IMR-90 (cell line): ENCODE results near the gene PCDHGA9. TPM values are rescaled to one million over a fixed set of nuclear protein-coding genes. Genes with fewer than 3 reads are reported as not detected.

Source experiments
- ATAC-seq: fragments of 200-7000 bp; cut with Tn5 transposase; 2 replicates; pipeline ENCODE4 v1.9.1; 2020; ENCODE audit warnings: low read depth, mild to moderate bottlenecking, moderate library complexity
- BruUV-seq: library from RNA; stranded (reverse); fragments of 400-500 nt; replicated peaks from 2 replicates; lab custom pipeline; 2021; lab: Mats Ljungman, UMichigan
- CTCF ChIA-PET: fragments of 300-600 bp; formaldehyde crosslinking; extraction: SDS; loops from one replicate; lab custom pipeline; 2021; ENCODE audit warnings: antibody characterized with exemption; lab: Yijun Ruan, JAX
- POLR2A ChIA-PET: fragments of 300-600 bp; sonication (Branson Sonifier 250); formaldehyde crosslinking; loops from one replicate; lab custom pipeline; 2022; ENCODE audit warnings: antibody characterized with exemption; ENCODE audit not compliant: unreplicated experiment; lab: Charles Lee
- DNase-seq: peaks from one replicate; pipeline ENCODE4 v3.0.0; 2013
- H2AFZ ChIP-seq: replicated peaks from 2 replicates; pipeline ENCODE3; 2013; ENCODE audit warnings: low read length, mild to moderate bottlenecking; ENCODE audit not compliant: poor library complexity
- H2AK5ac ChIP-seq: 2 replicates; pipeline ENCODE4 v1.6.1; 2013; ENCODE audit warnings: low read depth, low read length, inconsistent platforms
- H2AK9ac ChIP-seq: replicated peaks from 2 replicates; pipeline ENCODE3; 2013; ENCODE audit warnings: mild to moderate bottlenecking, low read depth, low read length, moderate library complexity; ENCODE audit not compliant: poor library complexity
- H2BK120ac ChIP-seq: 2 replicates; pipeline ENCODE4 v1.6.1; 2013; ENCODE audit warnings: low read depth, low read length, inconsistent platforms
- H2BK15ac ChIP-seq: 3 replicates; pipeline ENCODE4 v1.6.1; 2013; ENCODE audit warnings: low read depth, low read length, inconsistent platforms
- H2BK20ac ChIP-seq: 2 replicates; pipeline ENCODE4 v1.6.1; 2013; ENCODE audit warnings: low read depth, mild to moderate bottlenecking, inconsistent platforms, low read length, moderate library complexity
- H2BK5ac ChIP-seq: 2 replicates; pipeline ENCODE4 v1.6.1; 2013; ENCODE audit warnings: mild to moderate bottlenecking, low read depth, low read length, inconsistent platforms; ENCODE audit not compliant: poor library complexity, severe bottlenecking
- H3K14ac ChIP-seq: replicated peaks from 2 replicates; pipeline ENCODE4 v1.6.1; 2013; ENCODE audit warnings: low read depth, low read length, inconsistent platforms
- H3K18ac ChIP-seq: 2 replicates; pipeline ENCODE4 v1.6.1; 2013; ENCODE audit warnings: low read depth, low read length, control low read depth
- H3K23ac ChIP-seq: 2 replicates; pipeline ENCODE4 v1.6.1; 2013; ENCODE audit warnings: low read depth, low read length, inconsistent platforms
- H3K27ac ChIP-seq: 2 replicates; pipeline ENCODE4 v1.5.1; 2013; ENCODE audit warnings: mild to moderate bottlenecking, control low read depth, low read length; ENCODE audit not compliant: insufficient read depth
- H3K27me3 ChIP-seq: 2 replicates; pipeline ENCODE4 v1.6.1; 2013; ENCODE audit warnings: low read length; ENCODE audit not compliant: control insufficient read depth, insufficient read depth
- H3K36me3 ChIP-seq: 2 replicates; pipeline ENCODE4 v1.6.1; 2013; ENCODE audit warnings: low read length, mixed read lengths; ENCODE audit not compliant: control insufficient read depth, insufficient read depth
- H3K4ac ChIP-seq: 2 replicates; pipeline ENCODE4 v1.6.1; 2013; ENCODE audit warnings: low read depth, low read length, inconsistent platforms
- H3K4me1 ChIP-seq: 2 replicates; pipeline ENCODE4 v1.6.1; 2013; ENCODE audit warnings: low read length, mixed read lengths; ENCODE audit not compliant: control insufficient read depth, insufficient read depth
- H3K4me2 ChIP-seq: 2 replicates; pipeline ENCODE4 v1.6.1; 2013; ENCODE audit warnings: low read depth, mild to moderate bottlenecking, control low read depth, low read length, moderate library complexity
- H3K4me3 ChIP-seq: 2 replicates; pipeline ENCODE4 v1.5.1; 2013; ENCODE audit warnings: low read depth, mild to moderate bottlenecking, control low read depth, low read length, moderate library complexity; ENCODE audit not compliant: insufficient read depth
- H3K56ac ChIP-seq: 2 replicates; pipeline ENCODE4 v1.6.1; 2013; ENCODE audit warnings: low read length, inconsistent platforms; ENCODE audit not compliant: insufficient read depth; ENCODE audit errors: extremely low read depth
- H3K79me1 ChIP-seq, 2 experiments: 2 replicates each; pipeline ENCODE4 v1.6.1; 2013; ENCODE audit warnings: low read length in 2 of 2, inconsistent platforms in 1 of 2, low read depth in 1 of 2
- H3K9ac ChIP-seq: 2 replicates; pipeline ENCODE4 v1.6.1; 2013; ENCODE audit warnings: low read depth, low read length, control low read depth
- H3K9me1 ChIP-seq: 2 replicates; pipeline ENCODE4 v1.6.1; 2013; ENCODE audit warnings: low read length, inconsistent platforms; ENCODE audit not compliant: insufficient read depth
- H3K9me3 ChIP-seq: 2 replicates; pipeline ENCODE4 v1.6.1; 2013; ENCODE audit warnings: low read length; ENCODE audit not compliant: control insufficient read depth, insufficient read depth
- H4K20me1 ChIP-seq: 2 replicates; pipeline ENCODE4 v1.6.1; 2013; ENCODE audit warnings: low read length, inconsistent platforms; ENCODE audit not compliant: insufficient read depth
- H4K5ac ChIP-seq: 2 replicates; pipeline ENCODE4 v1.6.1; 2013; ENCODE audit warnings: mild to moderate bottlenecking, low read depth, low read length, control low read depth
- H4K8ac ChIP-seq, 2 experiments: 2 replicates each; pipeline ENCODE4 v1.6.1; 2013; ENCODE audit warnings: low read depth in 2 of 2, low read length in 2 of 2, control low read depth in 1 of 2, inconsistent platforms in 1 of 2
- H4K91ac ChIP-seq: 2 replicates; pipeline ENCODE4 v1.6.1; 2013; ENCODE audit warnings: low read depth, low read length, inconsistent platforms; ENCODE audit not compliant: insufficient read depth
- CHD1 ChIP-seq: IDR thresholded peaks from 2 replicates; pipeline ENCODE4 v1.6.1; 2012; ENCODE audit warnings: low read depth, low read length, improper control_type of control experiment
- CTCF ChIP-seq: conservative IDR thresholded peaks from 2 replicates; pipeline ENCODE4 v1.5.1; 2012; ENCODE audit warnings: mild to moderate bottlenecking, low read depth, low read length, improper control_type of control experiment
- MAFK ChIP-seq: IDR thresholded peaks from 2 replicates; pipeline ENCODE4 v1.6.1; 2012; ENCODE audit warnings: low read depth, low read length, improper control_type of control experiment
- RAD21 ChIP-seq: IDR thresholded peaks from 2 replicates; pipeline ENCODE4 v1.6.1; 2012; ENCODE audit warnings: low read length, improper control_type of control experiment
- RFX5 ChIP-seq: IDR thresholded peaks from 2 replicates; pipeline ENCODE4 v1.8.0; 2012; ENCODE audit warnings: low read depth, mild to moderate bottlenecking, low read length, moderate library complexity
- WGBS, 2 experiments: methylation state at CpG; one replicate each; pipeline versions ENCODE4 v1.1.5 to v1.1.7; 2013; ENCODE audit warnings: missing lambda C conversion rate in 2 of 2; ENCODE audit not compliant: insufficient read length in 1 of 2; ENCODE audit errors: extremely low coverage in 2 of 2; 5-methylcytosine and 5-hydroxymethylcytosine counted together
- dilution Hi-C: fragments of 300-500 bp; cut with HindIII; formaldehyde crosslinking; loops from one replicate; pipeline ENCODE4 v1.14.3; 2018; ENCODE audit warnings: low sequenced_read_pairs; ENCODE audit not compliant: unreplicated experiment
- in situ Hi-C: fragments of 300-500 bp; cut with MboI; formaldehyde crosslinking; loops from 3 replicates; pipeline ENCODE4 v1.14.3; 2019; ENCODE audit warnings: low sequenced_read_pairs, inconsistent platforms, mixed read lengths
- intact Hi-C: fragments of 100-400 bp; cut with micrococcal nuclease; formaldehyde crosslinking; loops from 2 replicates; pipeline ENCODE4 v1.10.0; 2022
- polyA plus RNA-seq, 3 experiments: library from polyadenylated mRNA; depleted of rRNA; stranded (reverse); fragments of >200 nt; gene quantifications; 2 replicates each; pipeline ENCODE4 v1.2.3, GENCODE V29; 2012; ENCODE audit warnings: low replicate concordance in 1 of 3
- total RNA-seq: library from RNA; depleted of rRNA; stranded (reverse); fragments of >200 nt; gene quantifications from 2 replicates; pipeline ENCODE4 v1.2.3, GENCODE V29; 2012

The PCDHGA9 gene
- total and polyA plus RNA-seq, 2 of the 4 experiments (the other 2 are of a cell fraction) = 1.8 to 4.5 TPM

DNA sequence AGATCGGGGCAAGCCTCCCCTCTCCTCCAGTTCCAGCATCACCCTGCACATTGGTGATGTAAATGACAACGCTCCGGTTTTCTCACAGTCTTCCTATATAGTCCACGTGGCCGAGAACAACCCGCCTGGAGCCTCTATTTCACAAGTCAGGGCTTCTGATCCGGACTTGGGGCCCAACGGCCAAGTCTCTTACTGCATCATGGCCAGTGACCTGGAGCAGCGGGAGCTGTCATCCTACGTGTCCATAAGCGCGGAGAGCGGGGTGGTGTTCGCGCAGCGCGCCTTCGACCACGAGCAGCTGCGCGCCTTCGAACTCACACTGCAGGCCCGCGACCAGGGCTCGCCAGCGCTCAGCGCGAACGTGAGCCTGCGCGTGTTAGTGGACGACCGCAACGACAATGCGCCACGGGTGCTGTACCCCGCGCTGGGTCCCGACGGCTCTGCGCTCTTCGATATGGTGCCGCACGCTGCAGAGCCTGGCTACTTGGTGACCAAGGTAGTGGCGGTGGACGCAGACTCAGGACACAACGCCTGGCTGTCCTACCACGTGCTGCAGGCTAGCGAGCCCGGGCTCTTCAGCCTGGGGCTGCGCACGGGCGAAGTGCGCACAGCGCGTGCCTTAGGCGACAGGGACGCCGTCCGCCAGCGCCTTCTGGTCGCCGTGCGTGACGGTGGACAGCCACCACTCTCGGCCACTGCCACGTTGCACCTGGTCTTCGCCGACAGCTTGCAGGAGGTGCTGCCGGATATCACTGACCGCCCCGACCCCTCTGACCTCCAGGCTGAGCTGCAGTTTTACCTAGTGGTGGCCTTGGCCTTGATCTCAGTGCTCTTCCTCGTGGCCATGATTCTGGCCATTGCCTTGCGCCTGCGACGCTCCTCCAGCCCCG lies 13.2 kb upstream of the PCDHGA9 start (continued):
- no peak for TF ChIP-seq RFX5

DNA sequence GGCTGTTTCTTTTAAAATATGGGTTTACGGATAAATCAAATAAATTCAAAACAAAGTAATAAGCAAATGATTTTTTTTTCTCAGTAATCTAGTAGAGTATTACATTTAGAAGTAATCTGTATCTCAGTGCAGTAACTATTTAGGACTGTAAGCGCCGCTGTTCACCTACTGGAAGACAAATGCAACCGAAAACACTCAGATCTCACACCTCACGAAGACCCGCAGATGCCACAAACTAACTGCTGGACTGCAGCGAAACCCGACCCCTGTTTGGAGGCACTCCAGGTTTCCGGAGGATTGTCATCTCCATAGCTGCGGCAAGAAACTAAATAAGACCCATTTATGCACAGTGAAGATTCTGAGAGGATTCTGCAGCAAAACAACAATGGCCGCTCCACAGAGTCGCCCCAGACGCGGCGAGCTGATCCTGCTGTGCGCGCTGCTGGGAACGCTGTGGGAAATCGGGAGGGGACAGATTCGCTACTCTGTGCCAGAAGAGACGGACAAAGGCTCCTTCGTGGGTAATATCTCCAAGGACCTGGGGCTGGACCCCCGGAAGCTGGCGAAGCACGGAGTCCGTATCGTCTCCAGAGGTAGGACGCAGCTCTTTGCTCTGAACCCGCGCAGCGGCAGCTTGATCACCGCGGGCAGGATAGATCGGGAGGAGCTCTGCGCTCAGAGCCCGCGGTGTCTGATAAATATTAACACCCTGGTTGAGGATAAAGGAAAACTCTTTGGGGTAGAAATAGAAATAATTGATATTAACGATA lies 10.0 kb upstream of the PCDHGA9 start, which contains the start of gene PCDHGA8:
Gene PCDHGA8, plus strand, starts transcription at position 205 of the 770 bp plus-strand sequence. Its CDS starts 181 bp downstream, at position 386.
- TF ChIP-seq RAD21 = peak; percentile 30; the same call in 1 of the 2 replicates
- no peak for TF ChIP-seq RFX5
- TF ChIP-seq CHD1 = no peak
- TF ChIP-seq MAFK = no peak
- peak; percentile 40 for TF ChIP-seq CTCF
- Histone ChIP-seq H4K91ac (no peak within 1 kb of the TSS), H3K23ac (no peak within 1 kb of the TSS), H2AK5ac (no peak within 1 kb of the TSS), H4K5ac (no peak within 1 kb of the TSS), H3K27me3 (no peaks in the 10 kb centered on the region), H4K8ac (no peak within 1 kb of the TSS), H3K56ac (no peak within 1 kb of the TSS), H3K9ac (no peak within 1 kb of the TSS), H3K27ac (no peak within 1 kb of the TSS), H4K20me1 (no peaks in the 10 kb centered on the region), H2AFZ (peak within 1 kb of the TSS; percentile 67), H3K4ac (no peak within 1 kb of the TSS), H3K14ac (no peak within 1 kb of the TSS), H2BK20ac (no peak within 1 kb of the TSS), H2BK120ac (no peak within 1 kb of the TSS), H3K18ac (no peak within 1 kb of the TSS), H3K4me2 (no peak within 1 kb of the TSS; the same call in 1 of the 2 replicates), H2AK9ac (peak within 1 kb of the TSS; percentile 28), H3K9me1 (no peaks in the 10 kb centered on the region), H2BK15ac (no peak within 1 kb of the TSS), H3K4me3 (no peak within 1 kb of the TSS; the same call in 1 of the 2 replicates), H3K9me3 (peaks cover 51% of the 10 kb centered on the region), H3K4me1 (peaks cover 1% of the 10 kb centered on the region; the same call in 1 of the 2 replicates), H3K36me3 (peaks cover 24% of the 10 kb centered on the region), H2BK5ac (no peak within 1 kb of the TSS), H3K79me1 (peaks cover 7% of the 10 kb centered on the region in 2 experiments; a peak in 3 of 4 replicates)
- DNase-seq (peak; percentile 49), ATAC-seq (no peak)
- intact Hi-C loops = no loop called here
- in situ Hi-C loops = no loop called here
- no TSS peak for BruUV-seq
- dilution Hi-C loops = no loop called here
- WGBS, 2 experiments = 33% methylated on average over 9 of the region's 38 CpGs; no CpG with 5 or more reads in 1 of the 2 experiments
- POLR2A ChIA-PET = no interaction called here
- CTCF ChIA-PET = no interaction called here
